HK-2 (cell line): Measurements from ENCODE around the gene SNAP47.

Experiments
- DNase-seq: peaks from one replicate; pipeline ENCODE4 v3.0.0-alpha.2; 2018; ENCODE audit not compliant: unreplicated experiment

Gene SNAP47

DNA sequence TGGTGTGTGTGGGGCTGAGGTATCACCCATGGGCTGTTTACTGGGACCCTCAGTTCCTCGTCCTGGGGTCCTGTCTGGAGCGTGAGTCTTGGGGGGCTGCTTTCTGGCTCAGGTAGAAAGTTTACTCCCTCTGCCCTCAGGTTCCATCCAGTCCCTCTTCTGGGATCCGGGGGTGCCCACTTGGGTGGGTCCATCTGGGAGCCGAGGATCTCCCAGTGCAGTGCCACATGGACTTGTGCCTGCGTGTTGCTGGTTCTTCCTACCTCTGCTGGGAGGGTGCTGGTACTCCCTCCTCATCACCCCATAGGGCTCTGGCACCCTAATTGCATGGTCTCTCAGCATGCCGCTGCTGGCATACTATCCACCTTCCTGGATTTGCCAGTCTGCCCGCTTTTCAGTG, 14.0 kb downstream of the SNAP47 start:
- no peak for DNase-seq

- no peak for DNase-seq
Measured at GRCh38 chr1:227749916-227750710, 14.9 kb downstream of the SNAP47 start.

DNA sequence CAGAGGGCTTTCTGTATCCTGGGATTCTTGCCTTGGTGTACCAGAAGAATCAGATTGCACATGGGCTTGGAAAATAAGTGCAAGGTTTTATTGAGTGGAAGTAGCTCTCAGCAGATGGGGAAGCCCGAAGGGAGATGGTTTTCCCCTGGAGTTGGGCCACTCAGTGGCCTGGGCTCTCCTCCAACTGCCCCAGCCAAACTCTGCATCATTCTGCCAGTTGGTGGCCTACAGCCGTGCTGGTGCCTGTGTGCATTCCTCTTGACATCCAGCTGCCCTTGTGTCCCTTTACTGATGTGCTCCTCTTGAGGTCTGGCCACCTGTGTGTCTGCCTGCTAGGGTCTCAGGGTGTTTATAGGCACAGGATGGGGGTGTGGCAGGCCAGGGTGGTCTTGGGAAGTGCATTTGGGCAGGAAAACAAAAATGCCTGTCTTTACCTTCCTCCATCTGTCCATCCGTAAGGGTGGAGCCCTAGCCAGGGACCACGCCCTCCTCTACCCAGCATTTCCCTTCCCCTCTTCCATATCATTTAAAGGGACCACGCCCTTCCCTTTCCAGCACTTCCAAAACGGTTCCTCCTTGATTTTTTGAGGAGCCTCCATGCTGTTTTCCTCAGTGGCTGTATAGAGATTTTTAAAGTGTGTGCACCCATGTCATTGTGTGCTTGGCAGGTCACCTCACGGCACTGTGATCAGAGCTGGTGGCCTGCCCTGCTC, 18.9 kb downstream of the SNAP47 start:
- no peak for DNase-seq

DNA sequence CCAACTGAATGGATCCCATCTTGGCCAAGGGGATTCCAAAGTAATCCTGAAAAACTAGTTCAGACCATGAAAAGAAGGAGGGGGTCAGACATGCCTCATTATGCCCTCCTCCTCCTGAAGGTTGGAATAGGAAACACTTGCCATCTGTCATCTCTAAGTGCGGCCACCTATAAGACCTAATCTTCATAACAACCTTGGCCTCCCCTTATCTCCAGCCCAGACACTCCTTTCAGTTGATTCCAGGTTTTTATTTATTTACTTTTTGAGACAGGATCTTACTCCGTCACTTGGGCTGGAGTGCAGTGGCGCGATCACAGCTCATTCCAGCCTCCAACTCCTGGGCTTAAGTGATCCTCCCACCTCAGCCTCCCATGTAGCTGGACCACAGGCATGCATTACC, 19.7 kb downstream of the SNAP47 start:
- no peak for DNase-seq

DNA sequence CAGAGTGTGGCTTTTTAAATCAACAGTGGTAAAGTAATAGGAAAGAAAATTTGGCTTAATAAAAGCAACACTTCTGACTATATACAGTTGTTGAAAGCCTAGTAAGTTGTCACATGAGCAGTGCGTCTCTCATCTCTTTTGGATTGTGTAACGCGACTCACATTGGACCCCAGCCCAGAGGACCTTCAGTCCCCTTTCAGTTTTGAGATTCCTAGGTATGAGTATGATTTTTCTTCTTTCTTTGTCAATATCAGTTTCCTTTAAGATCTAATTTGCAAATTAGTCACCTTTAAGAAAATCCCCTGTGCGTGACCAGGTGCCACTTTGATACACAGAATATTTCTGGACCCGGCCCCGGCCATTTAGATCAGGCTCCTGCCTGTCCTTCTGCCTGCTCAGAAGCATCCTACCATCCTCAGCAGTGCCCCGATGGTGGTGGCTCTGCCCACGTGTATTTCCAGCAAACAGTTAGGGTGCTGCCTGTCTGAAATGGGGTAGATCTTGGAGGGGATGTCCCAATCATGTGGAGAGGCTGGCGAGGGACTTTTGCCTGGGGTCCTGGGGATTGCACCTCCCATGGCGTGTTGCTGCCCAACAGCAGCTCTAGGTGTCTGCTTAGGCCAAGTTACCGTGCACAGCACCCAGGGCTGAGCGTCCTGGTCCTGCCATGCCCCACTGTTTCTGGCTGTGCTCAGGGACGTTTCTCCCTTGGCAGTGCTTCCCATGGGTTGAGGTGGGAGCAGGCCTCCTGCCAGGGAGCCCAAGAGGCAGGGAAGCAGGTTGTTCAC, 21.1 kb downstream of the SNAP47 start:
- no peak for DNase-seq

DNA sequence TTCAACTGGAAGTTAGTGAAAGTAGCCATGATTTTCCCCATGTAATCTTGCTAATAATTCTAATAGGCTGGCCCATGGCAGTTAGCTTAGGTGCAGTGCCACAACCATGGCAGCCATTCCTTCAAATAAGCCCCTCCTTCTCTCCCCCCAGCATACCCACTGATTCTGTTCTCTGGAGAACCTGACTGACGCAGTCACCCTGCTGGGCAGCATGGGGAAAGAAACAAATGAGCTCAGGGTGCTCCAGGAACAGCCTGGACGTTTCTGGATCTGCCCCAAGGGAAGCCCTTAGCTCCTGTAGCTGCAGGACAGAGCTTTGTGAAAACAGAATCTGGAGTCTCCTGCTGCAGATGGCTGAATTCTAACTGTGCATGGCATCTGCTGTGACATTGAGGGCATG, 22.5 kb downstream of the SNAP47 start:
- DNase-seq, result no peak

DNA sequence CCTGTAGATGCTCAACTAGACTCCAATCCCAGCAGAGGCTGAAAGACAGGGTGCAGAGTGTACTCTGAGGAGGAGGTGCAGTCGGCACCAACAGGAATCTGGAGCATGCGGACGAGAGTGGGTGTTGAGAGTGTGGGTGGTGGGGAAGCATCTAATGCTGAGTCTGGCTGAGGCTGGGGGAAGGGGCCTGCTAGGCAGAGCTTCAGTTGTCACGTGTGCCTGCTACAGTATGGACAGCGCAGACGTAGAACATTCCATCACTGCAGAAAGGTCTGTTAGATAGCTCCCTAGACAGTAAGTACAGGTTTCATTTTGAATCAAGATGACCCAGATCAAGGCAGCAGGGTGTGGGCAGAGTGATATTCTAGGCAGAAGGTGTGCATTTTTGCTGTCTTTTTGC, 23.1 kb downstream of the SNAP47 start:
- no peak for DNase-seq

DNA sequence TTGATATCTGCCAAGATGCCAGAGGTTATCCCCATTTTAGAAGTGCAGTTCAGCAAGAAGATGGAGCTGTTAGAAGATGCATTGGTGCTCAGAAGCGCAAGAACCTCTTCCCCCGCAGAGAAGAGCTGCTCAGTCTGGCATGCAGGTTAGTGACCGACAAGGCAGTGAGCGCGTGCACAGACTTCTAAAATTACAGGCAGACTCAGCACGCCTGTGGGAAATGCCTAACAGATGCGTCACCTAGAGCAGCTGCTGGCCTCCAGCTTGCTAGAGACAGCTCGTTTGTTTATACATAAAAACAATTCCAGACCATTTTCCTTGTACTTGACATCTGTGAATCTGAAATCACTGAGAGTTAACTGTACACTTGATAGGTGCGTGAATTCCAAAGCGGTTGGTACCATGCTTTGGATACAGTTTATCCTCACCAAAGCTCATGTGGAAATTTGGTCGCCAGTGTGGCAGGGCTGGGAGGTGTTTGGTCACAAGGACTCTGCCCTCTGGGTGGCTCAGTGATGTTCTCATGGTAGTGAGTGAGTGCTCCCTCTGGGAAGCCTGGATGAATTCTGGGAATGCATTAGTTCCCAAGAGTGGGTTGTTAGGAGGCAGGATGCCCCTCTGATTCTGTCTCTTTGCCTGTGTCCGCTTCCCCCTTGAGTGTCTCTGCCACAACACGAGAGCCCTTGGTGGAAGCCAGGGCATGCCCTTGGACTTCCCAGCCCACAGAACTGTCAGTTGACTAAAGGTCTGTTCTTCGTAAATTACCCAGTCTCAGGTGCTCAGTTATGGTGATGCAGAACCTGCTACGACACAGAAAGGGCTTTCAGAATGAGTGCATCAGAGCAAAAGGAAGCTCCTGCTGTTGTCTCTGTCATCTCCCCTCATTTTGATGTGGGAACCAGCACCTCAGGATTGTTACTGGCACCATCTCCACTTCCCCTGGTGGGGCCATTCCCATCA, 24.4 kb downstream of the SNAP47 start:
- DNase-seq, result peak; percentile 69

GRCh38 chr1:227760377-227760776, 25.1 kb downstream of the SNAP47 start:
- DNase-seq, result no peak

- no peak for DNase-seq
Measured at GRCh38 chr1:227761621-227762230, 26.5 kb downstream of the SNAP47 start.

GRCh38 chr1:227762231-227762911, 27.1 kb downstream of the SNAP47 start:
- DNase-seq, result peak; percentile 86

DNA sequence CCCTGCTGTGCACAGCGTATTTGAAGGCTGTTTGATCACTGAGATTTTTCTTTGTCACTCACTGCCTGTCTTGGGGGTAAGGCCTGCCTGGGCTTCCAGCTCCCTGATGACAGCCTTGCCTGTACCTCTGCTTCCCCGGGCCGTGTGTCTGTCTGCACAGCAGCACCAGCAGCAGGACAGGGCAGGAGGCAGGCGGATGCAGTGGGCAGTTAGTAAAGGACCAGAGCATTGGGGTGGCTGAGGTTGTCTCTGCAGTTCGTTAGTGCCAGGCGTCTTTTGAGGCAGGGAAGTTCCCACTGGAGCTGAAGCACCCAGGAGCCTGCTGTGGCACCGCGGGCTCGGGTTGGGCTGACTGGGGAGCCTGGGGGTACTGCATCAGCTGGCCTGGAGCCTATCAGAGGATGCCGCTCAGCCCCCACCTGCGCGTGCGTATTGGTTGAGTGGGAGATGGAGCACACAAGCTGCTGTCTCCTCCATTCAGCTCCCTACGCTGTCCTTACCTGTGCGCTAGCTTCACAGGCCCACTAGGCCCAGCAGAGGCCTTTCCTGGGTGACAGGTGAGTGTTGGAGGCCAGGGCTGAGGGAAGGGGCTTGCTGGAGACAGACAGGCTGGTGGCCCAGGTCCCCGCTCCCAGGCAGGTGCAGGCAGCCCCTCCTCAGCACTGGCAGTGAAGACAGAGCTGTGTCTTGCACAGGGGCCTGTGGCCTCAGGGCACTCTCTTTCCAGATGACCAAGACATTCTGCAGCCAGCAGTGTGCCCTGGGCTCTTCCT, 28.2 kb downstream of the SNAP47 start:
- DNase-seq, result no peak

GRCh38 chr1:227764019-227764391, 28.8 kb downstream of the SNAP47 start:
- DNase-seq, result no peak

GRCh38 chr1:227765261-227766014, 30.2 kb downstream of the SNAP47 start:
- DNase-seq, result no peak

DNA sequence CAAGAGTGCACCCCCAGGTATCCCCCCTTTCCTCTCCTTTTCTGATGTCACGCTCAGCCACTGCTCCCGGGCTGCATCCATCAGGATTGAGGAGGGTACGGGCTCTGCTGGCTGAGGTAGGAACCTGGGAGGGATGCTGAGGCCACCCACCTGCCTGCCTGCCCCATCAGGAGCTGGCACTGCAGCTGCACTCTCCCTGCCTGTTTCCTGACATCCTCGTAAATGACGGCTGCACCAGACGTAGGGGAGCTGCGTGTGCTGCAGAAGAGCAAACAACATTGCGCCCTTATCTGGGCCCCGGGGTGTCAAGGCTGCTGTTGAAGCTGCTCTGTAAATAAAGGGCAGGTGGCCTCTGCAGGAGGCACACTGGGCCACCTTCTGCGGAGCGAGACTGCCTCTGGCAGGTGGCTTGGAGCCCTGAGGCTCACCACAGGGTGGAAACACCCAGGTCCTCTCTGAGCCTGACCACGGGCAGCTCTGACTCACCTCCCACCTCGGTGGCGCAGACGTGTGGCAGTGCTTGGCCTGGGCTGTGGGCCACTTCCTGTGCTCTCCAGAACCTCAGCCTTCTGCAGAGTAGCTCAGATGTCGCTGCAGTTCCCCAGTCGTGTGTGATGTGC, 30.9 kb downstream of the SNAP47 start:
- DNase-seq, result peak; percentile 69

DNA sequence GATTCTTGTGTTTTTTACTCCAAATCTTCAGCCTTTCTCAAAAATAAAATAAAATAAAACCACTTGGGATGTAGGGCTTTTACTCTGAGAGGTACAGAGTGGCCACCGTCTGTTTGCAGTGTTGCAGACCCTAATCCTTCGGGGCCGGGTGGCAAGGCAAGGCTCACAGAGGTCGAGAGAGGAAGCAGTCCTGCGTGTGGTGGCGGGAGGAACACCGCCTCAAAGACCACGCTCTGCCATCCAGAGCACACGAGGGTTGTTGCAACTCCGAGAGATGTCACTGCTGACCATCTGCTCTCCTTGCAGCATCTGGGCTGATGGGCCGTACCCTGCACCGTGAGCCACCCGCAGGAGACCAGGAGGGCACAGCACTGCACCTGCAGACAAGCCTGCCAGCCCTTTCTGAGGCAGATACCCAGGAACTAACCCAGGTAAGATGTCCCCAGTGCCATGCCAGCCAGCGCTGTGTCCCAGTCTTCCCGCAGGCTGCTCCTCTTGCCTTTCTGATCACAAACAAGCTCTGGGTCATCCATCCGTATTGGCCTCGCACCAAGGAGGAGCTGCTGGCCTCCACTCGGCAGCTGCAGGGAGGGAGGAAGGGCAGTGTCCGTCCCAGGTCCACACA, 31.5 kb downstream of the SNAP47 start:
- no peak for DNase-seq

- DNase-seq, result no peak
Measured at GRCh38 chr1:227767401-227768124, 32.3 kb downstream of the SNAP47 start.
